PC-3 (cell line): ENCODE data around the gene ARHGAP28. TPM values are rescaled to one million over a fixed set of nuclear protein-coding genes. Genes with fewer than 3 reads are reported as not detected.
A peak's percentile ranks its signal among the peaks of the same experiment; 100 is the strongest.

ENCODE experiments used
- ATAC-seq: fragments of 200-7000 bp; cut with Tn5 transposase; 2 replicates; pipeline ENCODE4 v1.9.1; 2020; ENCODE audit warnings: mild to moderate bottlenecking, moderate library complexity
- BruUV-seq: library from RNA; stranded (reverse); fragments of 400-500 nt; replicated peaks from 2 replicates; lab custom pipeline; 2021; lab: Mats Ljungman, UMichigan
- CTCF ChIA-PET: fragments of 300-600 bp; sonication (Branson Sonifier 250); formaldehyde crosslinking; loops from one replicate; lab custom pipeline; 2022; ENCODE audit warnings: antibody characterized with exemption; lab: Charles Lee
- POLR2A ChIA-PET: fragments of 300-600 bp; sonication (Branson Sonifier 250); formaldehyde crosslinking; loops from one replicate; lab custom pipeline; 2022; ENCODE audit warnings: antibody characterized with exemption; ENCODE audit not compliant: unreplicated experiment; lab: Charles Lee
- DNase-seq: peaks from one replicate; pipeline ENCODE4 v3.0.0-alpha.2; 2015
- H2AFZ ChIP-seq: fragments of 300-600 bp; sonication (generic); 2 replicates; pipeline ENCODE4 v1.6.0; 2016; ENCODE audit warnings: antibody characterized with exemption, low read length
- H3F3A ChIP-seq: fragments of 300-600 bp; sonication (generic); one replicate; pipeline ENCODE4 v1.6.0; 2017; ENCODE audit warnings: antibody characterized with exemption, low read length, control low read depth, mild to moderate bottlenecking; ENCODE audit not compliant: unreplicated experiment
- H3K27ac ChIP-seq: fragments of 300-600 bp; sonication (generic); 2 replicates; pipeline ENCODE4 v1.5.1; 2016; ENCODE audit warnings: mild to moderate bottlenecking, low read length
- H3K27me3 ChIP-seq: fragments of 300-600 bp; sonication (generic); 2 replicates; pipeline ENCODE4 v1.6.1; 2016; ENCODE audit warnings: low read length, mixed read lengths
- H3K36me3 ChIP-seq: fragments of 300-600 bp; sonication (generic); 2 replicates; pipeline ENCODE4 v1.6.1; 2016; ENCODE audit warnings: low read depth, mixed run types, low read length, mixed read lengths
- H3K4me1 ChIP-seq: fragments of 300-600 bp; sonication (generic); 2 replicates; pipeline ENCODE4 v1.5.1; 2016; ENCODE audit warnings: low read length; ENCODE audit not compliant: insufficient read depth
- H3K4me2 ChIP-seq: fragments of 300-600 bp; sonication (generic); 2 replicates; pipeline ENCODE4 v1.6.0; 2016; ENCODE audit warnings: low read length
- H3K4me3 ChIP-seq: fragments of 300-600 bp; sonication (generic); 2 replicates; pipeline ENCODE4 v1.5.1; 2016; ENCODE audit warnings: mild to moderate bottlenecking, low read length, mixed read lengths
- H3K79me2 ChIP-seq: fragments of 300-600 bp; sonication (generic); 2 replicates; pipeline ENCODE4 v1.6.1; 2017; ENCODE audit warnings: low read length, mixed read lengths
- H3K9ac ChIP-seq: fragments of 300-600 bp; sonication (generic); 2 replicates; pipeline ENCODE4 v1.6.0; 2016; ENCODE audit warnings: mild to moderate bottlenecking, low read length
- H3K9me2 ChIP-seq: fragments of 300-600 bp; sonication (generic); replicated peaks from 2 replicates; pipeline ENCODE4 v1.6.1; 2016; ENCODE audit warnings: mixed run types, low read length, mixed read lengths
- H3K9me3 ChIP-seq: fragments of 300-600 bp; sonication (generic); 2 replicates; pipeline ENCODE4 v1.6.1; 2016; ENCODE audit warnings: low read length, mixed read lengths
- H4K20me1 ChIP-seq: fragments of 300-600 bp; sonication (generic); 2 replicates; pipeline ENCODE4 v1.6.1; 2016; ENCODE audit warnings: low read length, mixed read lengths
- EZH2 ChIP-seq: fragments of 300-600 bp; sonication (generic); IDR thresholded peaks from one replicate; pipeline ENCODE4 v1.6.1; 2017; ENCODE audit warnings: antibody characterized with exemption, mild to moderate bottlenecking, low read length; ENCODE audit not compliant: unreplicated experiment
- EZH2phosphoT487 ChIP-seq: fragments of 300-600 bp; sonication (generic); IDR thresholded peaks from 2 replicates; pipeline ENCODE4 v1.6.1; 2018; ENCODE audit warnings: mild to moderate bottlenecking, antibody characterized with exemption, low read length, borderline replicate concordance
- intact Hi-C: fragments of 100-400 bp; cut with micrococcal nuclease; formaldehyde crosslinking; loops from 2 replicates; pipeline ENCODE4 v1.9.0; 2023
- total RNA-seq: library from RNA; depleted of rRNA; stranded (reverse); fragments of >200 nt; gene quantifications from 2 replicates; pipeline ENCODE4 v1.2.3, GENCODE V29; 2014
- TF ChIP-seq, protein P1 (sequence below): fragments of 300-600 bp; sonication (generic); conservative IDR thresholded peaks from 2 replicates; pipeline ENCODE4 v1.5.1; 2017; ENCODE audit warnings: antibody characterized with exemption, low read depth, mild to moderate bottlenecking, low read length

The ARHGAP28 gene
- total RNA-seq, 1 experiment from 2014 or later: 10.0 TPM

DNA sequence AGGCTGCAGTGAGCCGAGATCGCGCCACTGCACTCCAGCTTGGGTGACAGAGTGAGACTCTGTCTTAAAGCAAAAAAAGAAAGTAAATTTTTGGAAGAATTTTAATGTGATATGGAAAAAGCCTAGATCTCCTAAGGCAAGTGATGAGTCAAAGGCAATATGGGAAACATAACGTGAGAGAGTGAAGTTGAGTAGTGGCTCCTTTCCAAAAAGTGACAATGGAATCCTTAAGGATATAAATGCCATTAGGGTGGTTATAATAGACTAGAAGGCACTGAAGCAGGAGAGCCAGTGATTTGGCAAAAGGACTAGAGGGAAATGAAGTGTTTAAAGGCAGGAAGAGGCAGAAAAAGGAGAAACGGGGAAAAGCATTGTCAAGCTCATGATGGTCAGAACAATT is 25.6 kb downstream of the ARHGAP28 start:
- no TSS peak for BruUV-seq
- no peaks in the 10 kb centered on the region for H3K79me2 ChIP-seq
- no peak overlapping the region for H2AFZ ChIP-seq
- H3K27me3 ChIP-seq: no peaks in the 10 kb centered on the region
- ChIA-PET CTCF (no interaction called here), POLR2A (no interaction called here)
- H3F3A ChIP-seq: no peaks in the 10 kb centered on the region
- H3K9me2 ChIP-seq: no peaks in the 10 kb centered on the region
- H3K9ac ChIP-seq: no peak overlapping the region
- DNase-seq: peak; percentile 73
- no peaks in the 10 kb centered on the region for H4K20me1 ChIP-seq
- H3K36me3 ChIP-seq: no peaks in the 10 kb centered on the region
- TF ChIP-seq, protein P1, sequence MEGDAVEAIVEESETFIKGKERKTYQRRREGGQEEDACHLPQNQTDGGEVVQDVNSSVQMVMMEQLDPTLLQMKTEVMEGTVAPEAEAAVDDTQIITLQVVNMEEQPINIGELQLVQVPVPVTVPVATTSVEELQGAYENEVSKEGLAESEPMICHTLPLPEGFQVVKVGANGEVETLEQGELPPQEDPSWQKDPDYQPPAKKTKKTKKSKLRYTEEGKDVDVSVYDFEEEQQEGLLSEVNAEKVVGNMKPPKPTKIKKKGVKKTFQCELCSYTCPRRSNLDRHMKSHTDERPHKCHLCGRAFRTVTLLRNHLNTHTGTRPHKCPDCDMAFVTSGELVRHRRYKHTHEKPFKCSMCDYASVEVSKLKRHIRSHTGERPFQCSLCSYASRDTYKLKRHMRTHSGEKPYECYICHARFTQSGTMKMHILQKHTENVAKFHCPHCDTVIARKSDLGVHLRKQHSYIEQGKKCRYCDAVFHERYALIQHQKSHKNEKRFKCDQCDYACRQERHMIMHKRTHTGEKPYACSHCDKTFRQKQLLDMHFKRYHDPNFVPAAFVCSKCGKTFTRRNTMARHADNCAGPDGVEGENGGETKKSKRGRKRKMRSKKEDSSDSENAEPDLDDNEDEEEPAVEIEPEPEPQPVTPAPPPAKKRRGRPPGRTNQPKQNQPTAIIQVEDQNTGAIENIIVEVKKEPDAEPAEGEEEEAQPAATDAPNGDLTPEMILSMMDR: no peak
- TF ChIP-seq EZH2 (no peak), EZH2phosphoT487 (no peak)
- H3K4me1 ChIP-seq: peaks cover 8% of the 10 kb centered on the region
- H3K4me2 ChIP-seq: no peak overlapping the region
- ATAC-seq: peak; percentile 58; the same call in 1 of the 2 replicates
- H3K9me3 ChIP-seq: no peaks in the 10 kb centered on the region
- no peak overlapping the region for H3K4me3 ChIP-seq
- intact Hi-C loops: no loop called here
- H3K27ac ChIP-seq: no peak overlapping the region

DNA sequence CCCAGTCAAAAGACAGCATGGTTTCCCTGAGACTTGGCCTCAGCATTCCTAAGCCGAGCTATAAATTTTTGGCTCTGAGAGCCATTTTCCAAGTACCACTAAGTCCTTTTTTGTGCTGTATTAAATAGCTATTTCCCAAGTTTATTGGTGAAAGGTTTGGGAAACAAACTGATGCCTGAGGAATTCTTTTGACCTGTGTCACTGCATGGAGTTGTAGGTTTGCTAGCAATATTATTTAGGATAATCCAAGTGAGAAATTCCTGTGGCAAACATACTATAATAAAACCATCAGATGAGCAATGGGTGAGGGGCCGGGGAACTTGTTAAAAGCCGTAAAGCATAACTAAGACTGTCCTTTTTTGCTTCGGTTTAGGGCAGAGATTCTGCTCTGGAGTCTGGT is 28.4 kb downstream of the ARHGAP28 start:
- H4K20me1 ChIP-seq: no peaks in the 10 kb centered on the region
- BruUV-seq: no TSS peak
- peaks cover 8% of the 10 kb centered on the region for H3K4me1 ChIP-seq
- H3K9me3 ChIP-seq: no peaks in the 10 kb centered on the region
- H3K4me3 ChIP-seq: no peak overlapping the region
- no peak overlapping the region for H3K27ac ChIP-seq
- DNase-seq: peak; percentile 43
- intact Hi-C loops: no loop called here
- TF ChIP-seq EZH2: no peak
- TF ChIP-seq, protein P1: no peak
- TF ChIP-seq EZH2phosphoT487: no peak
- H3K36me3 ChIP-seq: no peaks in the 10 kb centered on the region
- H3K27me3 ChIP-seq: no peaks in the 10 kb centered on the region
- H3F3A ChIP-seq: no peaks in the 10 kb centered on the region
- H3K9me2 ChIP-seq: no peaks in the 10 kb centered on the region
- no peak overlapping the region for H2AFZ ChIP-seq
- H3K9ac ChIP-seq: no peak overlapping the region
- POLR2A ChIA-PET: no interaction called here
- H3K4me2 ChIP-seq: no peak overlapping the region
- no peaks in the 10 kb centered on the region for H3K79me2 ChIP-seq
- no peak for ATAC-seq
- CTCF ChIA-PET: no interaction called here

DNA sequence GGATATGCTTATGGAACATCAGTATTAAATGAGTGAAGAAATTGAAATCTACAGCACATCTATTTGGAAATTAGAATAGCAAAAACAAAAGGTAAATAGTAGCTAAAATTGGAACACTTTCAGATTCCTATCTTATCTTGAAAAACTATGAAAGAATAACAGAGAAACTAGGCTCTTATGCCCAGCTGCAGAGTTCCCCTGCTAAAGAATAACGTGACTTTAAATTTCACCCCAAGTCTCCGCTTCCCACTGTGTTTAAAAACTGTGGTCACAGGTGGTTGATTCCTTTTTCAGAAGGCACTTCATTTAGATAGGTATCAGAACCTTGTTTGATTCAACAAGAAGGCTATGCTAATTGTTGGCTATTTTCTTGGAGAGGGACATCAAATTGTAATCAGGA is 30.1 kb downstream of the ARHGAP28 start:
- H3F3A ChIP-seq: no peaks in the 10 kb centered on the region
- no peaks in the 10 kb centered on the region for H3K79me2 ChIP-seq
- H3K36me3 ChIP-seq: no peaks in the 10 kb centered on the region
- ATAC-seq (no peak), DNase-seq (no peak)
- no peak overlapping the region for H3K27ac ChIP-seq
- POLR2A ChIA-PET: no interaction called here
- no peaks in the 10 kb centered on the region for H3K27me3 ChIP-seq
- no peak overlapping the region for H3K9ac ChIP-seq
- intact Hi-C loops: no loop called here
- H3K4me2 ChIP-seq: no peak overlapping the region
- no peaks in the 10 kb centered on the region for H3K9me2 ChIP-seq
- CTCF ChIA-PET: no interaction called here
- no peaks in the 10 kb centered on the region for H3K9me3 ChIP-seq
- no TSS peak for BruUV-seq
- no peak overlapping the region for H3K4me3 ChIP-seq
- H2AFZ ChIP-seq: no peak overlapping the region
- H3K4me1 ChIP-seq: peaks cover 8% of the 10 kb centered on the region
- TF ChIP-seq EZH2phosphoT487 (no peak), EZH2 (no peak)
- TF ChIP-seq, protein P1: no peak
- no peaks in the 10 kb centered on the region for H4K20me1 ChIP-seq
